SKM-1 treated with dmso at 0.1 percent for 144 hours (cell line): ENCODE results near the gene TMEM145.

Experiments
- DNase-seq: peaks from one replicate; lab custom pipeline; 2025; ENCODE audit not compliant: unreplicated experiment; lab: John Stamatoyannopoulos, UW

TMEM145 gene

DNA sequence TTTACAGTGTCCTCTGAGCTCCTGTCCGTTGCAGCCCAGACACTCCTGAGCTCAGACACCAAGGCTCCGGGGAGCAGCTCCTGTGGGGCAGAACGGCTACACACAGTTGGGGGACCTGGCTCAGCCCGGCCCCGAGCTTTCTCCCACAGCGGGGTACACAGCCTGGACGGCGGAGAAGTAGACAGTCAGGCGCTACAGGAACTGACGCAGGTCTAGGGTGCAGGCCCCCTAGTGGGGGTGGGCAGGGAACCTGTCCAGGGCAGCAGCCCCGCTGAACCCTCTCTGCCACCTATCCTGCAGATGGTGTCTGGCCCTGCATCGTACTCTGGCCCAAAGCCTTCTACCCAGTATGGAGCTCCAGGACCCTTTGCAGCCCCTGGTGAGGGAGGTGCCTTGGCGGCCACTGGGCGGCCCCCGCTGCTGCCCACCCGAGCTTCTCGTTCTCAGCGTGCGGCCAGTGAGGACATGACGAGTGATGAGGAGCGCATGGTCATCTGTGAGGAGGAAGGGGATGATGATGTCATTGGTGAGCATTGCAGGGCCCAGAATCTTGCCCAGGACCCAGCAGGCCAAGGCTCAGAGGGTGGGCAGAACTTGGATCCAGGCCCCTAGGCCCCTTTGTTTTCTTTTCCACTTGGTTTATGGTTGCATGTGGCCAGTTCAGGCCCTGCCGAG lies 24.1 kb upstream of the TMEM145 start:
- no peak for DNase-seq

DNA sequence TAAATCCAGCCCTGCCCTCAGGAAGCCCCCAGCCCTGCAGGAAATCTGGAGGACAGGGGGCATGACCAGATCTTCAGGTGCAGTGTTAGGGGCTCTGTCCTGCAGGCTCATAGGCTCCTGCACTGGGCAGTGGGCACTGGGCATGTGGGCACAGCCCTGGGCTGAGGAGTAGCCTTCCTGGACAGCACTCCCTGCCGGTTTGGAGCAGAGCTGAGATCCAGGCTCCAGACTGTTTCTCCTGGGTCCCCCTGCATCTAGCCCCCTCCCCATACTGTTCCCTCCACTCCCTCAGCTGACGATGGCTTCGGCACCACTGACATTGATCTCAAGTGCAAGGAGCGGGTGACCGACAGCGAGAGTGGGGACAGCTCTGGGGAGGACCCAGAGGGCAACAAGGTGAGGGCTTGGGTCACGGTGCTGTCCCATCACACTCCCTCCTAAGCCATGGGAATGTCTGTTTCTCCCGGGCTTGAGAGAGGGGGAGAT lies 23.5 kb upstream of the TMEM145 start:
- DNase-seq, result no peak

DNA sequence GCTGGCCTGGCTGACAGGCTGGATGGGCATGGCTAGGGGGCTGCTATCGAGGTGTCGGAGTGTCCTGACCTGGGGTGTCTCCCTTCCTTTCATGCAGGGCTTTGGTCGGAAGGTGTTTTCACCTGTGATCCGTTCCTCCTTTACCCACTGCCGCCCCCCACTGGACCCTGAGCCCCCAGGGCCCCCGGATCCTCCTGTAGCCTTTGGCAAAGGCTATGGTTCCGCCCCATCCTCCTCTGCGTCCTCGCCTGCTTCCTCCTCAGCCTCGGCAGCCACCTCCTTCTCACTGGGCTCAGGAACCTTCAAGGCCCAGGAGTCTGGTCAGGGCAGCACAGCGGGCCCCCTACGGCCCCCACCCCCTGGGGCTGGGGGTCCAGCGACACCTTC lies 23.0 kb upstream of the TMEM145 start:
- no peak for DNase-seq

DNA sequence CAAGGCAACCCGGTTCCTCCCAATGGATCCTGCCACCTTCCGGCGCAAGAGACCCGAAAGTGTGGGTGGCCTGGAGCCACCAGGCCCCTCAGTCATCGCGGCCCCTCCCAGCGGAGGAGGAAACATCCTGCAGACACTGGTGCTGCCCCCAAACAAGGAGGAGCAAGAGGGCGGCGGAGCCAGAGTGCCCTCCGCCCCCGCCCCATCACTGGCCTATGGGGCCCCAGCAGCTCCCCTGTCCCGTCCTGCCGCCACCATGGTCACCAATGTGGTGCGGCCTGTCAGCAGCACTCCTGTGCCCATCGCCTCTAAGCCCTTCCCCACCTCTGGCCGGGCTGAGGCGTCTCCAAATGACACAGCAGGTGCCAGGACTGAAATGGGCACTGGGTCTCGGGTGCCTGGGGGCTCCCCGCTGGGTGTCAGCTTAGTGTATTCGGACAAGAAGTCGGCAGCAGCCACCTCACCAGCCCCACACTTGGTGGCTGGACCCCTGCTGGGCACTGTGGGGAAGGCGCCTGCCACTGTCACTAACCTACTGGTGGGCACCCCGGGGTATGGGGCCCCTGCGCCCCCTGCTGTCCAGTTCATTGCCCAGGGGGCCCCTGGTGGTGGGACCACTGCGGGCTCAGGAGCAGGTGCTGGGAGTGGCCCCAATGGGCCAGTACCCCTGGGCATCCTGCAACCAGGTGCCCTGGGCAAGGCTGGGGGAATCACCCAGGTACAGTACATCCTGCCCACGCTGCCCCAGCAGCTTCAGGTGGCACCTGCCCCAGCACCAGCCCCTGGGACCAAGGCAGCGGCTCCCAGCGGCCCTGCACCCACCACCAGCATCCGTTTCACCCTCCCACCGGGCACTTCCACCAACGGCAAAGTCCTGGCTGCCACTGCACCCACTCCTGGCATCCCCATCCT lies 22.3 kb upstream of the TMEM145 start:
- DNase-seq, result no peak

DNA sequence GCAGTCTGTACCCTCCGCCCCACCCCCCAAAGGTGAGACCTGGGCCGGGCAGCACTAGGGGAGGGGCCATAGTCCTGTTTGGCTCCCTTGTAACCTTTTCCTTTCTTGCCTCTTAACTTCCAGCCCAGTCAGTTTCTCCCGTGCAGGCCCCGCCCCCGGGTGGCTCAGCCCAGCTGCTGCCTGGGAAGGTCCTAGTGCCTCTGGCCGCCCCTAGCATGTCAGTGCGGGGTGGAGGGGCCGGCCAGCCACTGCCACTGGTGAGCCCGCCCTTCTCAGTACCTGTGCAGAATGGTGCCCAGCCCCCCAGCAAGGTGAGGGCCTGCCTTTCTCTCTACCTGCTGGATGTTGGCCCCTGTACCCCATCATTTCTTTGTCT lies 21.7 kb upstream of the TMEM145 start:
- no peak for DNase-seq

DNA sequence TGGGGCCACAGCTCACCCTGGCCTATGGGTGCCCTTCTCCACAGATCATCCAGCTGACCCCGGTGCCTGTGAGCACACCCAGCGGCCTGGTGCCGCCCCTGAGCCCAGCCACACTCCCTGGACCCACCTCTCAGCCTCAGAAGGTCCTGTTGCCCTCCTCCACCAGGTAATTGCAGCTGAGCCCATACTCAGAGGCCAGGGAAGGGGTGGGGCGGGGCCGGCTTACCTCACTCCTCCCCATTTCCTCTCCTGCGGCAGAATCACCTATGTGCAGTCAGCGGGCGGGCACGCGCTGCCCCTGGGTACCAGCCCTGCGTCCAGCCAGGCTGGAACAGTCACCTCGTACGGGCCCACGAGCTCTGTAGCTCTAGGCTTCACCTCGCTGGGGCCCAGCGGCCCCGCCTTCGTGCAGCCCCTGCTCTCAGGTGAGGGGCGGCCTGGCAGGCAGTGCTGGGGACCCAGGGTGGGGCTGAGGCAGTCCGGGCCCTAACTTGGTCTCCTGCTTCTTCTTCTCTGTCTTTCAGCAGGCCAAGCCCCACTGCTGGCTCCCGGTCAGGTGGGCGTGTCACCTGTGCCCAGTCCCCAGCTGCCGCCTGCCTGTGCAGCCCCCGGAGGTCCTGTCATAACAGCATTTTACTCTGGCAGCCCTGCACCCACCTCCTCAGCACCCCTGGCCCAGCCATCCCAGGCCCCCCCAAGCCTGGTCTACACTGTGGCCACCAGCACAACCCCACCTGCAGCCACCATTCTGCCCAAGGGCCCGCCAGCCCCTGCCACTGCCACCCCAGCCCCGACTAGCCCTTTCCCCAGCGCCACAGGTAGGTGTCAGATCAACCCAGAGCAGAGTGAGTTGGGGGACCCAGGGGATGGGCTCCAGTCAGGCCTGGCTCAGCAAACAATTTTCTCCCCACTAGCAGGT lies 20.8 kb upstream of the TMEM145 start:
- no peak for DNase-seq

DNA sequence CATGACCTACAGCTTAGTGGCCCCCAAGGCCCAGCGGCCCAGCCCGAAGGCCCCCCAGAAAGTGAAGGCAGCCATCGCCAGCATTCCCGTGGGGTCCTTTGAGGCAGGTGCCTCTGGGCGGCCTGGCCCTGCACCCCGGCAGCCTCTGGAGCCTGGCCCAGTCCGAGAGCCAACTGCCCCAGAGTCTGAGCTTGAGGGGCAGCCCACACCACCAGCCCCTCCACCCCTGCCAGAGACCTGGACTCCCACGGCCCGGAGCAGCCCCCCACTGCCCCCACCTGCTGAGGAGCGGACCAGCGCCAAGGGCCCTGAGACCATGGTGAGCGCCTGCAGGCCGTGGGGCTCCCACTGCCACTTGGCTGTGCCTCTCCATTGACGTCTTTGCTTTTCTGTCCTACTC lies 20.1 kb upstream of the TMEM145 start:
- no peak for DNase-seq

DNA sequence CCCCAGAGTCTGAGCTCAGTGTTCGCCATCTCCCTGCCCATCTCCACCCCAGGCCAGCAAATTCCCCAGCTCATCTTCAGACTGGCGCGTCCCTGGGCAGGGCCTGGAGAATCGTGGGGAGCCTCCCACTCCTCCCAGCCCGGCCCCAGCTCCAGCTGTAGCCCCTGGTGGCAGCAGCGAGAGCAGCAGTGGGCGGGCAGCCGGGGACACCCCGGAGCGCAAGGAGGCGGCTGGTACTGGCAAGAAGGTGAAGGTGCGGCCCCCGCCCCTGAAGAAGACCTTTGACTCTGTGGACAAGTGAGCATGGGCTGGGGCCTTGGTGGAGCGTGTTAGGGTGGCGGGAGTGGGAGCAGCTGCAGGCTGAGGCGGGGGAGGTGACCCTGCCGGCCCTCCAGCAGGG lies 19.6 kb upstream of the TMEM145 start:
- DNase-seq, result no peak

DNA sequence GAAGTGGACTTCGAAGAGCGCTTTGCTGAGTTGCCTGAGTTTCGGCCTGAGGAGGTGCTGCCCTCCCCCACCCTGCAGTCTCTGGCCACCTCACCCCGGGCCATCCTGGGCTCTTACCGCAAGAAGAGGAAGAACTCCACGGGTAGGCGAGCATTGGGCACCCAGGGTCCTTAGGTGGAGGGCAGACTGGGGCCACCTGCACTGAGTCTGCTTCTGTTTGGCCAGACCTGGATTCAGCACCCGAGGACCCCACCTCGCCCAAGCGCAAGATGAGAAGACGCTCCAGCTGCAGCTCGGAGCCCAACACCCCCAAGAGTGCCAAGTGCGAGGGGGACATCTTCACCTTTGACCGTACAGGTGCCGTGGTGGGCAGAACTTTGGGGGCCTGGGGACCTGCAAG lies 19.2 kb upstream of the TMEM145 start:
- DNase-seq, result no peak

DNA sequence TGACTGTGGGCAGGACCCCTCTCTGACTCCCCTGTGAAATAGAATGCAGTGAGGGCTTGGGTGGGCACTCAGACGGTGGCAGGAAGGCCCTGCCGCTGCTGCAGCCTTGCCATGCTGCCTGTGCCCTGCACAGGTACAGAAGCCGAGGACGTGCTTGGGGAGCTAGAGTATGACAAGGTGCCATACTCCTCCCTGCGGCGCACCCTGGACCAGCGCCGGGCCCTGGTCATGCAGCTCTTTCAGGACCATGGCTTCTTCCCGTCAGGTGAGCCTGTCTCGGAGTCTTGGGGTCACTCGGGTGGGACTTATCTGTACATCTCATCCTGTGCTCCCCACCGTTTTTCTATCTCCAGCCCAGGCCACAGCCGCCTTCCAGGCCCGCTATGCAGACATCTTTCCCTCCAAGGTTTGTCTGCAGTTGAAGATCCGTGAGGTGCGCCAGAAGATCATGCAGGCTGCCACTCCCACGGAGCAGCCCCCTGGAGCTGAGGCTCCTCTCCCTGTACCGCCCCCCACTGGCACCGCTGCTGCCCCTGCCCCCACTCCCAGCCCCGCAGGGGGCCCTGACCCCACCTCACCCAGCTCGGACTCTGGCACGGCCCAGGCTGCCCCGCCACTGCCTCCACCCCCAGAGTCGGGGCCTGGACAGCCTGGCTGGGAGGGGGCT lies 18.5 kb upstream of the TMEM145 start:
- no peak for DNase-seq

DNA sequence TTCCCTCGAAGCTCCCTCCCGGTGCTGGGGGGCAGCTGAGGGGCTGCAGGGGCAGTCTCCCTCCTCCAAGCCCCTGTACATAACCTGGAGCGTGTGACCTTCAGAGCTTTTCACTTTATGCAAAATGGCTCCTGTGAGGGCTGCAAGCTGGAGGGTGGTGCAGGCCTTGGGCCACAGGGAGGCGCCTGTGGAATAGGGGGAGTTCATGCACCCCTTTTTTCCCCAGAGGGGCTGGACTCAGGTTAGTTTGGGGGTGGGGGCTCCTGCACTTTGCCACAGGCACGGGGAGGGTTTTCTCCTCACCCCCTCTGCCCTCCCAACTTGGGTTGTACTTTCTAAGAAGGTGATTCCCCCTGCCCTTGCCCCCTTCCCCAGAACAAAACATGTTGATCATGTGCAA lies 17.8 kb upstream of the TMEM145 start:
- no peak for DNase-seq

DNA sequence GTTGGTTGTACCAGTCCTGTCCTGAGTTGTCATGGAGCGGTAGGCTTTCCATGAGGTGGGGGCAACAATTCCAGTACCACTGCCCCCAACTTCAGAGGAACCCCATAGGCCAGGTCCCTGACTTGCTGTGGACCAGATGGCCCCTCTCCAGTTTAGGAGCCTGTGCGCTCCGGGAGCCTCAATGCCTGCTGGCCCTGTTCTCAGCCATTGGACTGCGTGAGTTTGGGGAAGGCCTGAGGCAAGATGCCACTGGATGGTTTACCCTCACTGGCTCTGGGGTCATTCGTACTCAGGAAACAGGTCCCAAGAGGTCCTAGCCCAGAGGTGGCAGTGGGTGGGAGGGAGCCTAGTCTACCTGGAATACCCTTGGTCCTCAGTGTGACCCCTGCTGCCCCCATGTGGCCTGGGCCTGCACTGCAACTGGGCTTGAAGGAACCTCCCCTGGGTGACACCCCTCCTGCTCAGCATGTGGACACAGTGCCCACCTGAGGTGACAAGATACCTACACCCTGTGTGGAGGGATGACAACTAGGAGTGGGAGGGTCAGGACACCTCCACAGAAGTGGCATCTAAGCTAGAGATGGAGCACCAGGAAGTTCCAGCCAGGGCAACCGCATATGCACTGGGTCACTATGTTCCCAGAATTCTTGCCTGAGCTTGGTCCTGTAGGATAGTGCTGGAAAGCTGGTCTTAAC lies 17.1 kb upstream of the TMEM145 start:
- no peak for DNase-seq

DNA sequence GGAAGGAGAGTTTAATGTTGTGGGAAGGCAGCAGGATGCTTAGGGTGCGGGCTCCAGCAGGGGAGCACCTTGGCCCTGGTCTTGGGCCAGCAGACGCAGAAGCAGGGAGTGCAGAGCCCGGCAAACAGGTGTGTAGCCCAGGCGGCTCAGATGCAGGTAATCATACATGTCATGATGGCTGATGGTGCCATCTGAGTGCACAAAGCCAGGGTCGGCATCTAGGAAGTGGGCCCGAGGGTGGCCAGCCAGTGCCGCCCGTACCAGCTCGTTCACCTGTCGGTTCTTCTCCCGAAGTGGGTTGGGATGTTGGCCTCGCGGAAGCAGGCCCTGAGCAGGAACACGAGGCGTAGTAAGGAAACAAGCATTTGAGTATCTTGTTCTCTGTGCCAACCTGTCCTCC lies 16.1 kb upstream of the TMEM145 start:
- no peak for DNase-seq

DNA sequence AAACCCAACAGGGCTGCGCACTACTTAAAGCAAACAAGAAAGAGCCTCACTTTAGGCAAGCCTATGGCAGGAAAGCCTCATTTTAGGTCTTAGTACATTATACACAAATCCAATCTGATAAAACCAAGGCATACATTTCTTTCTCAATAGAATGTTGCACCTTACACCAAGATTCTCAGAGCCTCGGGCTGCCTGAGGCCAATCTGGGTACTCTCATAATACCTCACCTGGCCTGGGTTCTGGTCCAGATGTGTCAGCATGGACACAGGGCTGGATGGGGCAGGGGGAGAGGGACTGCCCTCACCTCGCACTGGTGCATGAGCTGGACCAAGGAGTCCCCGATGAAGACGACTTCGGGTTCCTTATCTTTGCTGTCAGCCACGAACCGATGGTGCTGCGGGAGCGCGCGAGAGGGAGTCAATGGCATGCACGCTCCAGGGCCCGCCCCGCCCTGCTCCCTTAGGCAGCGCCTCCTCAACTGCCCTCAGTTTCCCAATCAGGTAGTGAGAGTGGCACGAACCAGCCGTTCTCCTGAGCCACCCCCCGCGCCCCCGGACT lies 11.4 kb upstream of the TMEM145 start, which contains the start of gene PRR19:
PRR19 (plus strand) TSS at position 487 of the 558 bp plus-strand sequence. CDS start 7,453 bp downstream, outside the sequence.
- no peak for DNase-seq

DNA sequence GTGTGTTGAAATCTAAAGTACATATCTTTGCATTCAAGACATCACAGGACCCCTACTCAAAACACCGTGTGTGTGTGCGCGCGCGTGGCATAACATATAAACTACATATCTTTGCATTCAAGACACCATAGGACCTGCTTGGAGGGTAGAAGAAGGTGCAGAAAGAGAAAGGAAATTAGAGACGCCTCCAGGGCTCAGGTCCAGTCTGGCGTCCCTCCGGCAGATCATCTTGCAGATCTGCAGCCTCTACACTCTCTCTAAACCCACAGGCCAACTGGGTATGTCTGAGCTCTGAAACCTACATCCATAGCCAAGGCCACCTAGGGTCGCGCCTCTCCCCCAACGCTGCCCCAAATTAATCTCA lies 10.0 kb upstream of the TMEM145 start:
- no peak for DNase-seq

DNA sequence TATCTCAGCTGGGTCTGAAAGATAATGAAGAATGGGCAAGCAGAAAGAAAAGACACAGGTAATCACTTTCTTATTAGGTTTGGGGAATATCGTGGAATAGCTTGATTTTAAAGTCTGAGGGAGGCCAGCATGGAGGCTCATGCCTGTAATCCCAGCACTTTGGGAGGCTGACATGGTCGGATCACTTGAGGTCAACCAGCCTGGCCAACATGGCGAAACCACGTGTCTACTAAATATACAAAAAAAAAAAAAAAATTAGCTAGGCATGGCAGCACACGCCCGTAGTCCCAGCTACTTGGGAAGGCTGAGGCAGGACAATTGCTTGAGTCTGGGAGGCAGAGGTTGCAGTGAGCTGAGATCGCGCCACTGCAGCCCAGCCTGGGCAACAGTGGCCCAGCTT lies 9.2 kb upstream of the TMEM145 start:
- no peak for DNase-seq

DNA sequence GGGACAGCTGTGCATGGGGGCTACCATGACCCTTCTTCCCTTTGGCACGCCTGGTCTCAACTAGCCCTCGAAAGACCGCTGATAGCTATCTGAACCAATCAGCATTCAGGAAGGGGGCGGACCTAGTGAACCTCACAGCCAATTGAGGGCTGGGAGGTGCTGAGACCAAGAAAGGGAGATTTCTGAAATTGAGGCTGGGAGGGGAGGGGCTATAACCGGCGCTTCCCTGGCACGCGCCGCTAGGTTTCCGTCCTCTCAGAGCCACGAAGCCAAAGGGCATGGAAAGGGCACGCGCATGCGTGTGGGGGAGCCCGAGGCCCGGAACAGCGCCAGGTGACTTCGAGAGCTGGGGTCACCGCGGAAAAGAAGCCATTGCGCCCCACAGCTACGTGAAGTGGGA lies 6.5 kb upstream of the TMEM145 start:
- DNase-seq, result no peak

DNA sequence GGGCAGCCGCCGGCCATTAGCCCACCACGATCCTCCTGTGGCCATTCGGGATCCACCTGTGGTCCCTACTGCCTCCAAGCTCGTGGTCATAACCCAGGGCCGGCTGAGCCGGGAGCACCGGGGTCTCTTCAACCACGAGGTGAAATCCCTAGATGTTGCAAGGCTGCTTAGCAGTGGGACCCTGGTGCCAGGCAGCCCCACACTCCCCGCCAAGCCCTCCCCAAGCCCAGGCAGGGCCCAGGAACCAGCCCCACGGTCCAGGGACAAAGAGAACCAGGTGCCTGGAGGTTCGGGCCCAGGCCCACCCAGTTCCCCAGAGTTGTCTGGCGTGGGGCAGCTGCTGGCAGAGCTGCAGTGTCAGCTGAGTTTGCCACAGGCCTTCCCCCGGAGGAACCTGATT lies 3.4 kb upstream of the TMEM145 start:
- no peak for DNase-seq

DNA sequence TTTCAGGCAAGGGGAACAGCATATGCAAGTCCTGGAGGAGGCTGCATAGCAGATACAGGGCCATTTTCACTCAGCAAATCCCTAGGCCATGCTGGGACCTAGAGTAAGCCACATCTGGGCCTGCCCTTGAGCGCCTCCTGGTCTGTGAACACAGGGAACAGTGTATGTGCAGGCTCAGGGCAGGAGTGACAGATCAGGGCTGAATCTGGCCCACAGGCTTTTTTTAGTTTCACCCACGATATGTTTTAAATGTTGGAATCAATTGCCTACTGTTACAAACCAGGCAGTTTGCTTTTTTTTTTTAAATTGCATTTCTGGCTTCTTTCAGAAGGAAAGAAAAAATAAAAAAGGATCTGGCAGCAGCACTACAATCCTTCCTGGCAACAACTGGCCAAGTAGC lies 1.5 kb upstream of the TMEM145 start:
- DNase-seq, result no peak

DNA sequence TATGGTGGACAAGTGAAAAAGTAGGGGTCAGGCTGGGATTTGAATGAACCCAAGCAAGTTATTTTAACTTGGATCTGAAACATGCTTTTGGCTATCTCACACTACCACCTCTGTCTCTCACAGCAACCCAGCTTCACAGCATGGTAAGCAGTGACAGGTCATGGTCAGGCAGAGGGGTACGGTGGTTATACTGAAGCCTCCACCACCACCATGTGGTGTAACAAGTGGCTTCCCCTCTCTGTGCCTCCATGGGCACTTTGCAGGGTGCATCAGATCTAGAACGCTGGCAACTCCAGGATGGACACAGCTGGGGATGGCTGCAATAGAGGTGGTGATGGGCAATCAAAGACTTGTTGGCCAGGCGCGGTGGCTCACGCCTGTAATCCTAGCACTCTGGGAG lies 739 bp upstream of the TMEM145 start:
- DNase-seq, result no peak
